Measurements from ENCODE around the gene MIPOL1. TPM values are rescaled to one million over a fixed set of nuclear protein-coding genes. Genes with fewer than 3 reads are reported as not detected.

The MIPOL1 gene
- total and polyA plus RNA-seq, 2 of the 13 experiments (the other 11 are each of a cell fraction or from before 2014, with no cell fraction given), result 8.6 to 34.2 TPM

GRCh38 chr14:37595809-37596621, 398.3 kb downstream of the MIPOL1 start (continued):
- TF ChIP-seq SRSF1 (optimal IDR thresholded peaks at IDR 0.05; ENCODE audit: low read depth, low read length) (no peak), ZNF512B (CRISPR knock-in tag; IDR thresholded peaks at IDR 0.05; ENCODE audit: borderline replicate concordance) (peak; percentile 52), ZFP41 (CRISPR knock-in tag; IDR thresholded peaks at IDR 0.05; ENCODE audit: borderline replicate concordance) (peak; percentile 85; the same call in 1 of the 2 replicates), TFE3 (CRISPR knock-in tag; IDR thresholded peaks at IDR 0.05) (peak; percentile 89), NKX3-1 (CRISPR knock-in tag; IDR thresholded peaks at IDR 0.05) (peak; percentile 77; the same call in 1 of the 2 replicates), ZGPAT (CRISPR knock-in tag; IDR thresholded peaks at IDR 0.05) (peak; percentile 98), ATF3 (CRISPR knock-in tag; IDR thresholded peaks at IDR 0.05) (peak; percentile 9), CTCF (CRISPR knock-in tag; IDR thresholded peaks at IDR 0.05) (peak; percentile 36; the same call in 1 of the 2 replicates), ZNF646 (CRISPR knock-in tag; IDR thresholded peaks at IDR 0.05) (peak; percentile 86; the same call in 1 of the 2 replicates)
